Ishikawa (cell line): Measurements from ENCODE around the gene SLC46A1.

ENCODE experiments used
- CEBPB ChIP-seq: IDR thresholded peaks from 2 replicates; pipeline ENCODE4 v1.6.1; 2012
- CREB1 ChIP-seq: IDR thresholded peaks from 2 replicates; pipeline ENCODE4 v1.6.1; 2012; ENCODE audit warnings: low read depth
- EGR1 ChIP-seq: IDR thresholded peaks from 2 replicates; pipeline ENCODE4 v1.6.1; 2012
- EP300 ChIP-seq: IDR thresholded peaks from 2 replicates; pipeline ENCODE4 v1.6.1; 2012; ENCODE audit warnings: borderline replicate concordance
- FOXM1 ChIP-seq: IDR thresholded peaks from 2 replicates; pipeline ENCODE4 v1.6.1; 2012; ENCODE audit warnings: low read depth, borderline replicate concordance
- MAX ChIP-seq: IDR thresholded peaks from 2 replicates; pipeline ENCODE4 v1.6.1; 2012
- NFIC ChIP-seq: IDR thresholded peaks from 2 replicates; pipeline ENCODE4 v1.6.1; 2012
- RAD21 ChIP-seq: IDR thresholded peaks from 2 replicates; pipeline ENCODE4 v1.6.1; 2012; ENCODE audit warnings: low read depth
- REST ChIP-seq: IDR thresholded peaks from 2 replicates; pipeline ENCODE4 v1.6.1; 2012; ENCODE audit warnings: low read depth, mild to moderate bottlenecking
- TAF1 ChIP-seq: IDR thresholded peaks from 2 replicates; pipeline ENCODE4 v1.6.1; 2012; ENCODE audit warnings: low read depth, mild to moderate bottlenecking
- TCF12 ChIP-seq: IDR thresholded peaks from 2 replicates; pipeline ENCODE4 v1.6.1; 2012; ENCODE audit warnings: low read depth
- TEAD4 ChIP-seq: IDR thresholded peaks from 2 replicates; pipeline ENCODE4 v1.6.1; 2012
- USF1 ChIP-seq: IDR thresholded peaks from 2 replicates; pipeline ENCODE4 v1.6.1; 2012
- YY1 ChIP-seq: IDR thresholded peaks from 2 replicates; pipeline ENCODE4 v1.6.1; 2012; ENCODE audit warnings: low read depth

GRCh38 chr17:28347261-28347891 lies 58.6 kb downstream of the SLC46A1 start:
- TF ChIP-seq TAF1 (no peak), EP300 (peak; percentile 3; the same call in 1 of the 2 replicates), CEBPB (no peak), NFIC (peak; percentile 57), TEAD4 (peak; percentile 61), FOXM1 (no peak), EGR1 (no peak), TCF12 (no peak), RAD21 (no peak), YY1 (no peak), REST (no peak), USF1 (no peak), CREB1 (no peak), MAX (no peak)
